HTERT RPE-1 (cell line): ENCODE measurements around the gene RNF166.
"Not testable (repeated sequence)": the region's sequence is repeated elsewhere in the genome, so short reads cannot be mapped to it uniquely, and the experiment has no call there.

Source experiments
- in situ Hi-C: fragments of 300-500 bp; cut with MboI; formaldehyde crosslinking; loops from 4 replicates; pipeline ENCODE4 v1.14.3; 2020; ENCODE audit warnings: low sequenced_read_pairs

Gene RNF166

DNA sequence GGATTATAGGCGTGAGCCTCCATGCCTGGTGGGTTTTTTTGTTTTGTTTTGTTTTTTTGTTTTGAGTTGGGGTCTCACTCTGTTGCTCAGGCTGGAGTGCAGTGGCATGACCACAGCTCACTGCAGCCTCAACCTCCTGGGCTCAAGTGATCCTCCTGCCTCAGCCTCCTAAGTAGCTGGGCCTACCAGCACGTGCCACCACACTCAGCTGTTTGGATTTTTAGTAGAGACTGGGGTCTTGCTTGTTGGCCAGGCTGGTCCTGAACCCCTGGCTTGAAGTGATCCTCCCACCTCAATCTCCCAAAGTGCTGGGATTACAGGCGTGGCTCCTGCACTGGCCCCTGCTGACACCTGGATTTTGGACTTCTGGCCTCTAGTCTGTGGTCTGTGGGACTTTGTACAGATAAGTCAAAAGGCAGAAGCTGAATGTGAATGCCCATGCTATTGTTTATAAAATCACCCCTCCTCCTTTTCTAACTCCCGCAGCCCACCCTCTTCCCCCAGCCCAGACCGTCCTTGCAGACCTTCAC, 25.6 kb downstream of the RNF166 start:
- in situ Hi-C loops, result no loop called here

DNA sequence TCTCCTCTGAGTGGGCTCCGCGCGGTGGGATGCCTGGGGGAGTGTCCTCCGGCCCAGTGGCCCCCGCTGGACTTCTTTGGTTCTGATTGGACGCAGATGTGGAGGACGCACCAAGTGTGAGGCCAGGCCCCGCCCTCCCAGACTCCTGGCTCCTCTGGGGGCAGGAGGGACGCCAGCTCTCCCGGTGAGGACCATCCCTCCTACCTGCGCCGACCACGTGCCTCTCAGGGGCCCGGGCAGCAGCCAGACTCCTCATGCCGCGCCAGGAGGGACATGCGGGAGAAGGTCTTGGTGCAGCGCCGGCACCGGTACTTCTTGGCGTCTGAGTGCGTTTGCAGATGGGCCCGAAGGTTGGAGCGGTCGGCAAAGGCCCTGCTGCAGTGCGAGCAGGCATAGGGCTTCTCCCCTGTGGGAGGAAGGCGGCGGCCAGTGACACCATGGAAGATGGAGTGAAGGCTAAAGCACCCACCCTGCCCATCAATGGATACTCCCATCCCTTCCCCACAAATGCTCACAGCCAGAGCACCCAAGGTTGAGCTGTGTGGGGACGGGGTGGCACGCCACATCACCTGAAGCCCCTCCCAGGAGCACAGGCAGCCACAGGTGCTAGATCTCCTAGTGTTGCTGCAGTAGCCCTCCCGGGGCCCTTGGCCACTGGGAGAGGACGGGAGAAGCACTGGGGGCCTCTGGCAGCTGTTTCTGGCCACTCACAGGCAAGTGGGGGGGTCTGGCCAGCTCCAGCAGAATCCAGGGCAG, 27.8 kb downstream of the RNF166 start:
- in situ Hi-C loops, result no loop called here

GRCh38 chr16:88677721-88678120, 28.5 kb downstream of the RNF166 start:
- in situ Hi-C loops, result no loop called here

DNA sequence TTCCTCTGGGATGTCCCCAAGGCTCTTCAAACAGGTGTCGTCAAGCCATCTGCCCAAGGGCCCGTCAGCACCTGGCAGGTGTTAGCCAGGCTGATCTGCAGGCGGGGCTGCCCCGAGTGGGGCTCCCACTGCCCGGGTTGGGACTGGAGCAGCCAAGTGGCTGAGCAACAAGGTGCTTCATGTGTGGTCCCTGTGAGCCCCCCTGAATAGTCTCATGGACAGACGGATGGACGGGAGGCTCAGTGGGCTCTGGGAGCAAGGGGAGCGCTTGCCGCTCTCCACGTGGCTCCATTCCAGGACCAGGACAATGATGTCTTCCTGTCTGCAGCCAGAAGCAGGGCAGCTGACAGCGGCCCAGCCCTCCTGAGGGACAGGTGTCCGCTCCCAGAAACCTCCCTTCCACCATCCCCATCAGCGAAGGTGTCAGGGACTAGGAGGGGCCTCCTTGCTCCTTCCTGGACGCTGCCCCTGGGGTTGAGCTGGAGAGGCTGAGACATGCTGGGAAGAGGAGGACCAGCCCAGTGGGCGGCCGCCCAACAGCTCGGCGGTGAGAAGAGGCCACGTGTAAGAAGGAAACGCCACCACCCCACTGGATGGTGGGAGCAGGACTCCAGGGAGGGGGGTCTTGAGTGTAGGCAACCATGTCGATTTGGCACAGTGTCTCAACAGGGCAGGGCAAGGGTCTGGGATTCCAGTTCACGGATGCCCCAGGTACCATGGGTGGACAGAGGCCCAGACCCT, 29.5 kb downstream of the RNF166 start:
- in situ Hi-C loops, result no loop called here

- in situ Hi-C loops, result no loop called here
These were observed 32.4 kb downstream of the RNF166 start for GRCh38 chr16:88673716-88674379.

DNA sequence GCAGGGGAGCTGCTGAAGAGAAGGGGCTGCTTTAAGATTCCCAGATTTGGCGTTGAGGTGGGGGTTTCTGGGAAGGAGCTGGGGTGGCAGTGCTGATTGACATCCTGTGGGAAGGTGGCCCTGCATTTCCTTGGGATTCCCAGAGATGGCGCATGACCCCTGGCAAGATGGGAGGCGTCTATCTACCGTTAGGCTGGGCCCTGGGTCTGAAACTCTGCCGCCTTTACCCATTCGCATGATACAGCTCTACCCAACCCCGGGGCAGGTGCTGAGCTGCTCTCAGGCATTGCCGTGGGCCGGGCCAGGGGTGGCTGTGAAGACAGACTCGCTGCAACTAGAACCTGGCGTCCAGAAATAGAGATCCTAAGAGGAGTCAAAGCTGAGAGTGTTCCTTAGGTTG, 33.4 kb downstream of the RNF166 start:
- in situ Hi-C loops, result no loop called here

DNA sequence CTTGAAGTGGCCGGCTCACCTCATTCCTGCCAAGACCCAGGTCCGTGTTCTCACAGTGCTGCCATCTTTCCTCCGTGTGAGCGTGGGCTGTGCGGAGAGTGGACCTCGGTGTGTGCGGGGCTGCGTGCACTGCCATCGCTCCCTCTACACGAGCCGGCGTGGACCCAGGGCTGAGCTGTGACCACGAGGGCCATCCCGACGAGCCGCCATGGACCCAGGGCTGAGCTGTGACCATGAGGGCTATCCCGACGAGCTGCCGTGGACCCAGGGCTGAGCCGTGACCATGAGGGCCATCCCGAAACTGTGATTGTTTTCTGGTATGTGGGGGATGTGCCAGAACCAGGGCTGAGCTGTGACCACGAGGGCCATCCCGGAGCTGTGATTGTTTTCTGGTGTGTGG, 34.4 kb downstream of the RNF166 start:
- in situ Hi-C loops, result no loop called here

DNA sequence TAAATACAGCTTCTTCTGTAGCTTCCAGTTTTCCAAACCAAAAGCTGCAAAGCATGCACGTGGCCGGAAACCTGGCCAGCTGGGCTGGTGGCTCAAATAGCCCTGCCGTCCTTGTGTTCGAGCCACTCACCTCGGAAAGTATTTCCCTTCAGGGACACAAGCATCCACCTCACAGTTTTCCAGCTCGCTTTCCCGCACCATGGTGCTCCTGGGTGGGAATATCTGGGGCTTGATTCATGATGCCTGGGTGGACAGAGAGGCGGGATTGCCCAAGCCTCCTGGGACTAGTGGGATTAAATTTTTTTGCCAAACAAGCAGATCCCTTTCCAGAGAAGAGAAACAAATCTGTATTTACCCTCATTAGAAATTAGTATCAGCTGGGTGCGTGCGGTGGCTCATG, 36.2 kb downstream of the RNF166 start:
- in situ Hi-C loops, result no loop called here

DNA sequence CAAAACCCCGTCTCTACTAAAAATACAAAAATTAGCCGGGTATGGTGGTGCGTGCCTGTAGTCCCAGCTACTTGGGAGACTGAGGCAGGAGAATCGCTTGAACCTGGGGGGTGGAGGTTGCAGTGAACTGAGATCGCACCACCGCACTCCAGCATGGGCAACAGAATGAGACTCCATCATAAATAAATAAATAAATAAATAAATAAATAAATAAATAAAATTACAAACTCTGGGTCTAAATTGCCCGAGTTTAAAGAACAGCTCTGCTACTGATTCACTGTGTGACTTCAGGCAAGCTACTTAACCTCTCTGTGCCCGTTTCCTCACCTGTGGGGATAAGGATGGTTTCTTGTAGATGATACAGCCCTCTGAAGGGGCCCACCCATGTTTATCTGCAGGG, 36.7 kb downstream of the RNF166 start:
- in situ Hi-C loops, result not testable (repeated sequence)

- in situ Hi-C loops, result no loop called here
These were observed 38.7 kb downstream of the RNF166 start for GRCh38 chr16:88667461-88667860.

DNA sequence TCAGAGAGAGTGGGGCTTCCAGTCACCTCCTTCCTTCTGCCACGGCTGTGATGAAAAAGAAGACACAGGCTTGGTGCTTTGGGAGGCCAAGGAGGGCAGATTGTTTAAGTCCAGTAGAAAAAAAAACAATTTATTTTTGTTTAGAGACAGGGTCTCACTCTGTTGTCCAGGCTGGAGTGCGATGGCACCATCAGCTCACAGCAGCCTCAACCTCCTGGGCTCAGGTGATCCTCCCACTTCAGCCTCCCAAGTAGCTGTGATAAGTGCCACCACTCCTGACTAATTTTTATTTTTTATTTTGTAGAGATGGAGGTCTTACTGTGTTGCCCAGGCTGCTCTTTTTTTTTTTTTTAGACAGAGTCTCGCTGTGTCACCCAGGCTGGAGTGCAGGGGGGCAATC, 40.6 kb downstream of the RNF166 start:
- in situ Hi-C loops, result no loop called here

GRCh38 chr16:88665148-88665547, 41.1 kb downstream of the RNF166 start:
- in situ Hi-C loops, result no loop called here

DNA sequence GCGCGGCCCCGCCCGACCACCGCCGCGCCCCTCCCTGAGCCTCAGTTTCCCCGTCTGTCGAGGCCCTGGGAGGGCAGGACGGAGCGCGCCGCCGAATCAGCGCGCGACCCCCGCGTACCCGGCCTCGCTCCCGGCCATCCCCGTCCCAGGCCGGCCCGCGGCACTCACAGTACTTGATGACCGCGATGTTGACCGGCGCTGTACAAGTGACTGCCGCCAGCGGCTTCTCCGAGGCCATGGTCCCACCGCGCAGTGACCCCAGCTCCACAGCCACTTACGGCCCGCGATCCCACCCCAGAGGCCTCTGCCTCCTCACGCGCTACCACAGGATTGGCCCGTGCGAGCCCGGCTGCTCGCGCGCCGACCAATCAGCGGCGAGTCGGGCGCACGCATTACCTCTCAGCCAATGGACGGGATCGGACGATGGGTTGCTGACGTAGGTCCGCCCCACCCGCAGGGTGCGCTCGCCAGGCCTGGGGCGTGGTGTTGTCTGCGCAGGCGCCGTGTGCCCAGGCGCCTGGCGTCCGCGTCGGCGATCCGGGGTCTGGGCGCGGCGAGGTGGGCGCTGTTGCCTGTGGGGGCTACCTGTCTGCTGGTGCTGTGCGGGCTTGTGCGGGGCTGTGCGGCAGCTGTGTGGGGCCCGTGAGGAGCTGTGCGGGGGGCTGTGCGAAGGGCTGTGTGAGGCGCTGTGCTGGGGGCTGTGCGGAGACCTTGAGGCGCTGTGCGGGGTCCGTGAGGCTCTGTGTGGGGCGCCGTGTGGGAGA, 43.2 kb downstream of the RNF166 start, which contains the start of gene MVD:
TSS of gene MVD (minus strand) at position 249 of the 764 bp plus-strand sequence. CDS start at position 238, 11 bp downstream.
- in situ Hi-C loops, result no loop called here

DNA sequence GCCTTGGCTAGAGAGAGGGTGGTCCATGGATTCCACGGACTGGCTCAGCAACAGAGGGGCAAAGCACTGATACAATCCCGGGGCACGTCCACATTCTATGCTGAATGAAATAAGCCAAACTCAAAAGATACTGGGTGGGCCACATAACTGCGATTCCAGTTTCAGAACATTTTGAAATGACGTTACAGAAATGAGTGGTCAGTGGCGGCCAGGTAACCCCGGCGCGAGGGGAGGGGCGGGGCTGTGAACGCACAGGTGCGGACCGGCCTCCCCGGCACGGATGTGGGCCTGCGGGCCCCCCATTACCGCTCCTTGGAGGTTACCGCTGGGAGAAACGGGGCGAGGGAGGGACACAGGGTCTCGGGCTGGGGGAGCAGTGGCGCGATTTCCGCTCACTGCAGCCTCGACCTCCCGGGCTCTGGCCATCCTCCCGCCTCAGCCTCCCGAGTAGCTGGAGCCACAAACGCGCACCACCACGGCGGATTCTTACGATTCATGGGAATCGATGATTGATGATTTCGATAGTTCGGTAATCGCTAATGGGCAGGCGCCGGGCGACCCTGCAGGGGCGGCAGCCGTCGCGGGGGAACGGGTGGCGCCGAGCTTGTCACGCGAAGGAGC, 43.9 kb downstream of the RNF166 start:
- in situ Hi-C loops, result no loop called here

GRCh38 chr16:88661468-88661867, 44.7 kb downstream of the RNF166 start:
- in situ Hi-C loops, result no loop called here

- in situ Hi-C loops, result no loop called here
These were observed 47.0 kb downstream of the RNF166 start for GRCh38 chr16:88659160-88659559.

GRCh38 chr16:88658714-88659113, 47.5 kb downstream of the RNF166 start:
- in situ Hi-C loops, result no loop called here

DNA sequence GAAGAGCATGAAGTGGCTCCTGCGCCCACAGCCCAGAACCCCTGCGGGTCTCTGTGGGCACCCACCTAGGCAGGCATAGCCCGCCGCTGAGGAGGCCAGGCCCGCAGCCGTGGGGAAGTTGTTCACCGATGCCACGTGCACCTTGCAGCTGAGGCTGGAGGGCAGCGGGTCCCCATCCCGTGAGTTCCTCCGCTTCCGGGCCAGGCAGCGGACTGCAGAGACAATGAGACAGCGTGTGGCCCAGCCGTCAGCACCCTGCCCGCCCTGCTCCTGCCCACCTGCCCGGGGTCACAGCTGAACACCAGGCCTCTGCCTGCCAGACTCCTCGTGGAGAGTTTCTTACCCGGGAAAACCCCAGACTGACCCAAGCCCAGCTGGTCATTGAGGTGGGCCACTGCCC, 48.8 kb downstream of the RNF166 start:
- in situ Hi-C loops, result no loop called here

GRCh38 chr16:88656291-88656980, 49.8 kb downstream of the RNF166 start:
- in situ Hi-C loops, result no loop called here
